ENCODE results near the gene RHOJ. TPM values are rescaled to one million over a fixed set of nuclear protein-coding genes. Genes with fewer than 3 reads are reported as not detected.

RHOJ gene
- total RNA-seq, 3 donors from 2014 or later (not counting 1 experiment from before 2014, with no cell fraction given), result not detected

GRCh38 chr14:63203015-63203414, 1.2 kb upstream of the RHOJ start:
- Histone ChIP-seq H3K9me3 (ENCODE audit: control insufficient read depth, insufficient read depth, low read length) (no peaks in the 10 kb centered on the region), H3K36me3 (ENCODE audit: control insufficient read depth, insufficient read depth, low read length) (no peaks in the 10 kb centered on the region), H3K27ac (ENCODE audit: low read length) (no peak overlapping the region), H3K4me1 (ENCODE audit: control insufficient read depth, insufficient read depth, low read length) (no peaks in the 10 kb centered on the region), H3K4me3 (ENCODE audit: low read length) (no peak overlapping the region), H3K27me3 (ENCODE audit: control insufficient read depth, insufficient read depth, low read length) (peaks cover 3% of the 10 kb centered on the region)
- no peak for DNase-seq
- WGBS (ENCODE audit: insufficient coverage), result 88% methylated on average over 1 of the region's 2 CpGs
- Mint-ChIP-seq H3K4me1 (no peaks in the 10 kb centered on the region), H3K36me3 (no peaks in the 10 kb centered on the region), H3K27ac (no peak overlapping the region), H3K4me3 (no peak overlapping the region), H3K9me3 (no peaks in the 10 kb centered on the region), H3K27me3 (ENCODE audit: low read depth in 2 of 2) (peaks cover 8 to 10% of the 10 kb centered on the region in 2 donors)
- TF ChIP-seq CTCF (IDR thresholded peaks at IDR 0.05), result no peak
- intact Hi-C loops (cut with micrococcal nuclease), result no loop called here
- no peak for ATAC-seq

- ATAC-seq, result no peak
- Mint-ChIP-seq H3K4me3 (no peak overlapping the region), H3K27ac (no peak overlapping the region), H3K4me1 (no peaks in the 10 kb centered on the region), H3K36me3 (no peaks in the 10 kb centered on the region), H3K9me3 (no peaks in the 10 kb centered on the region), H3K27me3 (ENCODE audit: low read depth in 2 of 2) (peaks cover 6 to 10% of the 10 kb centered on the region in 2 donors)
- DNase-seq, result no peak
- no peaks in the 10 kb centered on the region for H3K36me3 ChIP-seq (ENCODE audit: control insufficient read depth, insufficient read depth, low read length)
- no peak overlapping the region for H3K27ac ChIP-seq (ENCODE audit: low read length)
- H3K4me3 ChIP-seq (ENCODE audit: low read length), result no peak overlapping the region
- WGBS (ENCODE audit: insufficient coverage), result 16% methylated on average over 10 of the region's 11 CpGs
- intact Hi-C loops (cut with micrococcal nuclease), result no loop called here
- H3K9me3 ChIP-seq (ENCODE audit: control insufficient read depth, insufficient read depth, low read length), result no peaks in the 10 kb centered on the region
- TF ChIP-seq CTCF (IDR thresholded peaks at IDR 0.05), result no peak
- H3K4me1 ChIP-seq (ENCODE audit: control insufficient read depth, insufficient read depth, low read length), result no peaks in the 10 kb centered on the region
- H3K27me3 ChIP-seq (ENCODE audit: control insufficient read depth, insufficient read depth, low read length), result peaks cover 3% of the 10 kb centered on the region
These were observed 431 bp upstream of the RHOJ start for GRCh38 chr14:63203618-63204406.

GRCh38 chr14:63205044-63205575, 867 bp downstream of the RHOJ start:
- Histone ChIP-seq H3K4me1 (ENCODE audit: control insufficient read depth, insufficient read depth, low read length) (no peaks in the 10 kb centered on the region), H3K27me3 (ENCODE audit: control insufficient read depth, insufficient read depth, low read length) (peaks cover 3% of the 10 kb centered on the region), H3K27ac (ENCODE audit: low read length) (no peak overlapping the region), H3K36me3 (ENCODE audit: control insufficient read depth, insufficient read depth, low read length) (no peaks in the 10 kb centered on the region), H3K9me3 (ENCODE audit: control insufficient read depth, insufficient read depth, low read length) (no peaks in the 10 kb centered on the region), H3K4me3 (ENCODE audit: low read length) (no peak overlapping the region)
- ATAC-seq, result no peak
- Mint-ChIP-seq H3K27ac (no peak overlapping the region), H3K9me3 (no peaks in the 10 kb centered on the region), H3K4me3 (no peak overlapping the region), H3K4me1 (no peaks in the 10 kb centered on the region), H3K27me3 (ENCODE audit: low read depth in 2 of 2) (peaks cover 4 to 5% of the 10 kb centered on the region in 2 donors), H3K36me3 (no peaks in the 10 kb centered on the region)
- intact Hi-C loops (cut with micrococcal nuclease), result no loop called here
- no peak for TF ChIP-seq CTCF (IDR thresholded peaks at IDR 0.05)
- no peak for DNase-seq
- 77% methylated on average over 8 of the region's 10 CpGs for WGBS (ENCODE audit: insufficient coverage)
